ENCODE data around the gene INHBE. TPM values are rescaled to one million over a fixed set of nuclear protein-coding genes. Genes with fewer than 3 reads are reported as not detected.

Gene INHBE
- total RNA-seq, 1 donor from 2014 or later, result not detected

DNA sequence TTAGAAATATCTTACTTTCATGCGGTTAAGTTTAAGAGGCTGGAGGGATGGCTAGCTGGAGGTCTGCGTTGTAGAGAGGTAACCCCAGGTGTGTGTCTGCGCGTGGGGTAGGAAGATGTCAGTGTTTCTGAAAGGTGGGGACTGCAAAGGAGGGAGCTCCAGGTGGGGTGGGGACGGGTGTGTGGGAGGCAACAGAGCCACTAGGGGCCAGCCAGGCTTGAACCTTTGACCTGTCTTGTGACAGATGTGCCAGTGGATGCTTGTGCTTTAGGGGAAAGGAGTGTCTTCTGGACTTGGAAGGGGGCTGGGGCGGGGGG, 5.3 kb downstream of the INHBE start:
- DNase-seq (ENCODE audit: low read depth, low spot score), result no peak

DNA sequence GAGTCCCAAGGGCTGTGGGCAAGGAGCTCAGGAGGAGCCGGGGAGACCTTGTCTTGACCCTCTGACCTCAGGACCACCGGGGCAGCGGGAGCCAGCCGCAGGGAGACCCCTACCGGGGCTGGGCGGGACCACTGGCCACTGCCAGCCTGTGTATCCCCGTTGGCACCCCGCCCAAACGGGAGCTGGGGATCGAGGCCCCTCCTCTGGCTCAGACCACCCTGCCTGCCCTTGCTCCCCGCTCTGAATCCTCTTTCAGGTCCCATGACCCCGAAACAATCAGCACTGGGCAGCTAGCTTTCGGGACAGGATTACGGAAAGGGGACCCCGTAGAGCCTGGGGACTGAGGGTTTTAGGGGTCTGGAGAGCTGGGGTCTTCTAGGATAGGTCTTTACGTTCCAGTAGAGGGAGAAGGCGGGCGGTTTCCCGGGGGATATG, 5.8 kb downstream of the INHBE start:
- DNase-seq (ENCODE audit: low read depth, low spot score), result no peak

DNA sequence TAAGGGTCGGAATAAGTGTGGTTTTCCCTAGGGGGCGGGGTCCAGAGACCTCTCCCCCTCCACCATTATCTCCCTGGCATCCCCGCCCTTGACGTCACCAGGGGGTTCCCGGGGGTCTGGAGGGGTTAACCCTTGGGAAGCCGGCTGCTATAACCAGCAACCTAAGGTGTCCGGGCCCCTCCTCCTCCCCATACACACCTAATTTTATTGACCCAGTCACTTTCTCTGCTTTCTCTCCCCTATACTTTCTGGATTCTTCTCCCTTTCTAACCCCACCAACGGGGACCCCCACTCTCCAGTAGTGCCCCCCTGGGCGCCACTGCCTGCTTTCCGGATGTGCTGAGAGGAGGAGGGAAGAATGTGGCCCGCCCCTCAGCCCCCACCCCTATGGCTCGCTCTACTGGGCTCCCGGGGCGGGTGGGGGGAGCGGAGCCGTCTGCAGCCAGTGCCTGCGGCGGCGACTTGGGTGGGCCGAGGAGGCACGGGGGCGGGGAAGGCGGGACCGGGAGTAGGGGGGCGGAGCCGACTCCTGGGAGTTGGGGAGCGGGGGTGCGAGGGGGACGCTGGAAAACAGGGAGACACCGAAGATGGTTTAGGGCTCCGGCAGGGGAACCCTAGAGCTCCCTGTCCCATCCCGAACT, 6.3 kb downstream of the INHBE start:
- DNase-seq (ENCODE audit: low read depth, low spot score), result no peak

DNA sequence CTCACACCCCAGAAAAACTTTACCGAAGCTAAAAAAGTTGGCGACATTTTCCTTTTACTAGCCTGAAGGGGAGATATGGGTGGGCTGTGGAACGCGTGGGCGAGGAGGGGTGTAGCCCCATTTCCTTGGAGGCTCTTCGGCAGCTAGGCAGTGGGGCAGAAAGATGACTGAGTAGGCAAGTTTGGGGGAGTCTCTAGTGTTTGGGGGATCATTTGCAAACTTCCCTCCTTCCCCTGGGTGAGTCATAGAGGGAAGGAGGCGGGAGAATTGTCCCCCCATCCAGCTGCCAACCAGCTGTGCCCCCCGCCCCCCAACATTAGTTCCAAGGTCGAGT, 6.8 kb downstream of the INHBE start:
- no peak for DNase-seq (ENCODE audit: low read depth, low spot score)

DNA sequence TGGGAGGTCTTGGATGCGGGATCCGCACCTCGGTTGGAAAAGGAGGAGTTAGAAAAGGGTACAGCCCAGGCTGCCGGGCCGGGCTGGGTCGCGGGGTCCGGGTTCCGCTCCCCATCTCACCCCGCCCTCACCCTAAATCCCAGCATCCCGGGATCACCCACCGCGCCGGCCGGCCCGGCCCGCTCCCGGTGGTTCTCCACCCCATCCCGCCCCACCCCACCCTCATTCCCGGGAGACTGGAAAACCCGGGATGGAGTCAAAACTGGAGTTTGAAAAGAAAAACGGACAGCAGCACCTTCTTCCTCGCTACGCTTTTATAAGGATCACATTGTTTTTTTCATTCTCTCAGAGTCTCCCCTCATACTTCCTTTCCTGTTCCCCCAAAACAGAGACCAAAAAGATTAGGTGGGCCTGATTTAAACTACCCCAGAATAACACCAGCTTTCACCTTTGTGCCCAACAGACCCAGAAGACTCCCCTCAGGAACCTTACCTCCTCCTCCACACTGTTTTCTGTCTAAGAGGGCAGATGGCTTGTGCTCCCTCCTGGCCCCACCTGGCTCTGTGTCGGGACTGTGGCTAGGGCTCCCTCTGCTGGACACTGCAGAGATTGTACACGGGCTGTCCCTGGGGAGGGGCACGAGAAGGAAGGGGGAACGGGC, 7.3 kb downstream of the INHBE start:
- peak; percentile 51 for DNase-seq (ENCODE audit: low read depth, low spot score)

DNA sequence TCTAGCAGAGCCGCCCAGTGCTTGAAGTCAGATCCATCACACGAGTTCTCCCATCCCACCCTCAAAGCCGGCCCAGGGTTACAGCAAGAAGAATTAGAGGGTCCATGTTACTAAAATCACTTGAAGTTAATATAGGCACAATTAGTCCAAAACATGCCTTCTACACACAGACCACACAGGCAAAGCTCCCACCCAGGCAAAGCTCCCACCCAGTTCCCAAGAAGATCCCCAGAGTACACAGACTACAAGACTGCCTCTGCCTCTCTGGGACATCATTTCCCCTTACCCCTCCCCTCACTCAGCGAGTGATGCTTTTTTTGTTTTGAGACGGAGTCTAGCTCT, 7.8 kb downstream of the INHBE start:
- no peak for DNase-seq (ENCODE audit: low read depth, low spot score)

DNA sequence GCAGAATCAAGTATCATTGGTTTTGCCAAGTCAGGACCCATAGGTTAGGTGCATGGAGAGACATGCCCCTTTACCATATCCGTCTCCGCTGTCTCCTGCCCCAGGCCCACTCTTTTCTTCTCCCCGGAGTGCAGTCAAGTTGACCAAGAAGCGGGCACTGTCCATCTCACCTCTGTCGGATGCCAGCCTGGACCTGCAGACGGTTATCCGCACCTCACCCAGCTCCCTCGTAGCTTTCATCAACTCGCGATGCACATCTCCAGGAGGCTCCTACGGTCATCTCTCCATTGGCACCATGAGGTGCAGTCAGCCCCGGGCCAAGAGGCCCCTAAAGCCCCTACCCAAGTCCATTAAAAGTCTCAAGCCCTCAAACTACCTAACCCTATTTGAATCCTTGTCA, 9.5 kb downstream of the INHBE start:
- DNase-seq (ENCODE audit: low read depth, low spot score), result no peak

DNA sequence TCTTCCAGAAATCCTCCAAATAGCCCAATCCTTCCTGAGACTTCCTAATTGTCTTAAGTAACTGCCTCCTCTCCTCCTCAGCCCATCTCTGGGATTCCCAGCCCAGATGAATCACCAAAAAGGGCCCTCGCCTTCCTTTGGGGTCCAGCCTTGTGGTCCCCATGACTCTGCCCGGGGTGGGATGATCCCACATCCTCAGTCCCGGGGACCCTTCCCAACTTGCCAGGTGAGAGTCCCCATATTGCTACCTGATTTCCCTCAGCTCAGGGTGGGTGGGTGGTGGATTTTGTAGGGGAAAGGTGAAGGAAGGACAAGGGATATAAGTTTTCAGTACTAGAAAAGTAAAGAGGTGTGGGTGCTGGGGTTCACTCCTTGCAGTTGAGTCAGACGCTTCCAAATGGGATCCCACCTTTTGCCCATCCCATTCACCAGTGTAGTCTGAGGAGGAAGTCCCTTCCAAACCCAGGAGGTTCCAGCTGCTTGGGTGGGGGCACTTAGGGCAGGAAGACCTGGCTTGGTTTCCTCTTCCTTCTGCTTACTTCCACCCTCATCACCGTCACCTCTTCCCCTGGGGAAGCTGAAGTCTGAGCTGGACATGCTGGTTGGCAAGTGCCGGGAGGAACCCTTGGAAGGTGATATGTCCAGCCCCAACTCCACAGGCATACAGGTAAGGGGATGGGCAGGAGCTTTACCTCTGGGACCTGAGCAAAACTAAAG, 10.1 kb downstream of the INHBE start:
- DNase-seq (ENCODE audit: low read depth, low spot score), result no peak

DNA sequence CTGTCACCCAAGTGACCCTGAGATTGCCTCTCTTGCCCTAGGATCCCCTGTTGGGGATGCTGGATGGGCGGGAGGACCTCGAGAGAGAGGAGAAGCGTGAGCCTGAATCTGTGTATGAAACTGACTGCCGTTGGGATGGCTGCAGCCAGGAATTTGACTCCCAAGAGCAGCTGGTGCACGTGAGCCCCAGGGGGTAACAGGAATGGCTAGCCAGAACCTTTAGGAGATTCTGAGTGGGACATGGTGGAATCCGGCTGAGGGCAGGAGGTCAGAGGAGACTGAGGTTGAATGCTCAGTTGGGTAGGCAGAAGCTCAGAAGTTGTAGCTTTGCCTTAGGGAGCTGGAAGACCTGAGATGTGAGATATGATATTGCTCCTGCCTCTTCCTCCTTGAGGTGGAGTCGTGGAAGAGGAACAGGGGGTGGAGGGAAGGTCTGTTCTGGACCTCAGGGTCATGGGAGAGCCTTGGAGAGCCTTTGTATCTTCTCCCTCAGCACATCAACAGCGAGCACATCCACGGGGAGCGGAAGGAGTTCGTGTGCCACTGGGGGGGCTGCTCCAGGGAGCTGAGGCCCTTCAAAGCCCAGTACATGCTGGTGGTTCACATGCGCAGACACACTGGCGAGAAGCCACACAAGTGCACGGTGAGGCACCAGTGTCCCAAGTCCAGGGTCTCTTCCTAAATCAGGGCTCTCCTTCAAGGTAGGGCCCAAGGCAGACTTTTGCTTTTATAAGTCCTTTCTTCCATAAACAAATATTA, 10.8 kb downstream of the INHBE start:
- DNase-seq (ENCODE audit: low read depth, low spot score), result no peak

DNA sequence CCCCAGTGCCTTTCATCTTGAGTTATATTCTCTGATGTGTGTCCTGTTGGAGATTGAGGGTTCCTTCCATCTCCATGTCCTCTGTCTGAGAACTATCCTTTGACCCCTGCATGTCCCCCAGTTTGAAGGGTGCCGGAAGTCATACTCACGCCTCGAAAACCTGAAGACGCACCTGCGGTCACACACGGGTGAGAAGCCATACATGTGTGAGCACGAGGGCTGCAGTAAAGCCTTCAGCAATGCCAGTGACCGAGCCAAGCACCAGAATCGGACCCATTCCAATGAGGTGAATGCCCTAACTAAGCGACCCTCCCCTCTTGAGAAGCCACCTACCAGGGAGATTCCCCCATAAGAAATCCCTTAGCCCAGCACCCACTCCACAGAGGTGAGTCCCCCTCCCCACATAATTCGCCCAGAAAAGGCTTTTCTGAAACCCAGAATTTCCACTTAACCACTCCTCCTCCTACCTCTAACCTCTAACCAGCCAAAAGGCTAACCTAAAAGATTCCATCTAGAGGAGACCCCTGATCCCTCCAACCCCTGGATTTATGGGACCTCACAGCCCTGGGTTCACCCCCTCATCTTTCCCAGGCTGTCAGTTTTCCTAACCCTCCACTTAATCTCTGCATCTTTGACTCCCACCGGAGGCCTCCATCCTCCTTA, 12.2 kb downstream of the INHBE start:
- no peak for DNase-seq (ENCODE audit: low read depth, low spot score)

DNA sequence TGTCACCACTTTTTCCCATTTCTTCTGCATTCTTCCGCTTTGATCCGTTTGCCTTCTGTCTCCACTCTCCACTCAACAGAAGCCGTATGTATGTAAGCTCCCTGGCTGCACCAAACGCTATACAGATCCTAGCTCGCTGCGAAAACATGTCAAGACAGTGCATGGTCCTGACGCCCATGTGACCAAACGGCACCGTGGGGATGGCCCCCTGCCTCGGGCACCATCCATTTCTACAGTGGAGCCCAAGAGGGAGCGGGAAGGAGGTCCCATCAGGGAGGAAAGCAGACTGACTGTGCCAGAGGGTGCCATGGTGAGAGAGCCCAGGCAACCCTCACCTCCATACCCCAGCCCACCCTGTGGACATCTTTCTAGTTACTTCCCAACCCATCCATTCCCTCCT, 12.8 kb downstream of the INHBE start:
- no peak for DNase-seq (ENCODE audit: low read depth, low spot score)

DNA sequence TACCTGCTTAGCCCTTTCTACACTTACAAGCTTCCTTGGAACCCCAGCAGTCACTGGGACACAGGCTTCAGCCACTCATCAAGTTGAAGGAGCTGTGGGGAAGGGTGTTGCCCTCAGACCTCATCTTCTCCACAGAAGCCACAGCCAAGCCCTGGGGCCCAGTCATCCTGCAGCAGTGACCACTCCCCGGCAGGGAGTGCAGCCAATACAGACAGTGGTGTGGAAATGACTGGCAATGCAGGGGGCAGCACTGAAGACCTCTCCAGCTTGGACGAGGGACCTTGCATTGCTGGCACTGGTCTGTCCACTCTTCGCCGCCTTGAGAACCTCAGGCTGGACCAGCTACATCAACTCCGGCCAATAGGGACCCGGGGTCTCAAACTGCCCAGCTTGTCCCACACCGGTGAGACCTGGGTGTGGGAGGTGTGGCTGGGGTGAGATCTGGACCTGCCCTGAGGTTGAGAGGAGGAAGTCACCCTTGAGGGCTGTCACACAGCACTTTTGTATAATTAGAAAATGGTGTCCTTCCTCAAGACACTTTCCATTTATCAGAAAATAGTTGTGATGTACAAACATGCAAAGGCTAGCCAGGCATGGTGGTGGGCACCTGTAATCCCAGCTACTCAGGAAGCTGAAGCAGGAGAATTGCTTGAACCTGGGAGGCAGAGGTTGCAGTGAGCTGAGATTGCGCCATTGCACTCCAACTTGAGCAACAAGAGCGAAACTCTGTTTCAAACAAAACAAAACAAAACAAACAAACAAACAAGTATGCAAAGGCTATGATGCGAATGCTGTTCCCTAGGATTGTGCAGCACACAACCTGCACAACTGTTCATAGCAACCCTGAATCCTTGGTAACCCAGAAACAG, 14.4 kb downstream of the INHBE start:
- no peak for DNase-seq (ENCODE audit: low read depth, low spot score)

DNA sequence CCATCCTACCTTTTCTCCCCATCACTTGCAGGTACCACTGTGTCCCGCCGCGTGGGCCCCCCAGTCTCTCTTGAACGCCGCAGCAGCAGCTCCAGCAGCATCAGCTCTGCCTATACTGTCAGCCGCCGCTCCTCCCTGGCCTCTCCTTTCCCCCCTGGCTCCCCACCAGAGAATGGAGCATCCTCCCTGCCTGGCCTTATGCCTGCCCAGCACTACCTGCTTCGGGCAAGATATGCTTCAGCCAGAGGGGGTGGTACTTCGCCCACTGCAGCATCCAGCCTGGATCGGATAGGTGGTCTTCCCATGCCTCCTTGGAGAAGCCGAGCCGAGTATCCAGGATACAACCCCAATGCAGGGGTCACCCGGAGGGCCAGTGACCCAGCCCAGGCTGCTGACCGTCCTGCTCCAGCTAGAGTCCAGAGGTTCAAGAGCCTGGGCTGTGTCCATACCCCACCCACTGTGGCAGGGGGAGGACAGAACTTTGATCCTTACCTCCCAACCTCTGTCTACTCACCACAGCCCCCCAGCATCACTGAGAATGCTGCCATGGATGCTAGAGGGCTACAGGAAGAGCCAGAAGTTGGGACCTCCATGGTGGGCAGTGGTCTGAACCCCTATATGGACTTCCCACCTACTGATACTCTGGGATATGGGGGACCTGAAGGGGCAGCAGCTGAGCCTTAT, 15.3 kb downstream of the INHBE start:
- no peak for DNase-seq (ENCODE audit: low read depth, low spot score)

DNA sequence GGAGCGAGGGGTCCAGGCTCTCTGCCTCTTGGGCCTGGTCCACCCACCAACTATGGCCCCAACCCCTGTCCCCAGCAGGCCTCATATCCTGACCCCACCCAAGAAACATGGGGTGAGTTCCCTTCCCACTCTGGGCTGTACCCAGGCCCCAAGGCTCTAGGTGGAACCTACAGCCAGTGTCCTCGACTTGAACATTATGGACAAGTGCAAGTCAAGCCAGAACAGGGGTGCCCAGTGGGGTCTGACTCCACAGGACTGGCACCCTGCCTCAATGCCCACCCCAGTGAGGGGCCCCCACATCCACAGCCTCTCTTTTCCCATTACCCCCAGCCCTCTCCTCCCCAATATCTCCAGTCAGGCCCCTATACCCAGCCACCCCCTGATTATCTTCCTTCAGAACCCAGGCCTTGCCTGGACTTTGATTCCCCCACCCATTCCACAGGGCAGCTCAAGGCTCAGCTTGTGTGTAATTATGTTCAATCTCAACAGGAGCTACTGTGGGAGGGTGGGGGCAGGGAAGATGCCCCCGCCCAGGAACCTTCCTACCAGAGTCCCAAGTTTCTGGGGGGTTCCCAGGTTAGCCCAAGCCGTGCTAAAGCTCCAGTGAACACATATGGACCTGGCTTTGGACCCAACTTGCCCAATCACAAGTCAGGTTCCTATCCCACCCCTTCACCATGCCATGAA, 16.0 kb downstream of the INHBE start:
- DNase-seq (ENCODE audit: low read depth, low spot score), result no peak

DNA sequence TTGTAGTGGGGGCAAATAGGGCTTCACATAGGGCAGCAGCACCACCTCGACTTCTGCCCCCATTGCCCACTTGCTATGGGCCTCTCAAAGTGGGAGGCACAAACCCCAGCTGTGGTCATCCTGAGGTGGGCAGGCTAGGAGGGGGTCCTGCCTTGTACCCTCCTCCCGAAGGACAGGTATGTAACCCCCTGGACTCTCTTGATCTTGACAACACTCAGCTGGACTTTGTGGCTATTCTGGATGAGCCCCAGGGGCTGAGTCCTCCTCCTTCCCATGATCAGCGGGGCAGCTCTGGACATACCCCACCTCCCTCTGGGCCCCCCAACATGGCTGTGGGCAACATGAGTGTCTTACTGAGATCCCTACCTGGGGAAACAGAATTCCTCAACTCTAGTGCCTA, 16.6 kb downstream of the INHBE start:
- no peak for DNase-seq (ENCODE audit: low read depth, low spot score)

DNA sequence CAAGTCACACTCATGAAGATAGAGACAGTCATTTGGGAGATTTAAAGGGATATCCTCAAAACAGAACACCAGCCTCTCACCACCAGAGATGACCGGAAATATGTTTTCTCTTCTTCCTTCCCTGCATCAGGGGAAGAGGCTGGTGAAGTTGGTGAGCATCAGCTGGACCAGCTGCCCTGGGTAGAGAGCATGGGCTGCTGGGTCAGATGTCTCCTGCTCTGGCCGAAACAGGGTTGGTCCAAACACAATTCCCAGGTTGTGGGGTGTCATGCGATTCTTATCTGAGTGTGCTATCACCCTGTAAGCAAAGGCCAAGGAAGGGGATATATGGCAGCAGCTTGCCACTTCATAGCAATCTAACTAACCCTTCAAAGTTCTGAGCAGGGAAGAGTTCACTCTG, 17.3 kb downstream of the INHBE start:
- DNase-seq (ENCODE audit: low read depth, low spot score), result no peak

DNA sequence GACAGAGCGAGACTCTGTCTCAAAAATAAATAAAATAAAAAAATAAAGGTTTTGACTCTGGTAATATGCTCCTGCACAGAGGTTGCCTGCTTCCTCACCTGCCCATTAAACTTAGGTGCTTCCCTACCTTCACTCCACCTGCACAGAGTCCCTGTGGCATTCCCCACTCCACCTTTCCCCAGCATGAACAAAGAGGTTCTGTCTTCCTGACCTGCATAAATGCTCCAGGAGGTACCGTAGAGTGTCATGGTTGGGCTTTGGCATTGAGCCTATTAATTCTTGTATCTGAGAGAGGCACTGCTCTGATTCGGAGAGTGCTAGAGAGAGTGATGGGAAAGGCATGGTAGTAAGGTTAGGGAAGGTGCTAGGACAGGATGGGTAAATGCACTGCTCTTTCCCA, 18.3 kb downstream of the INHBE start:
- no peak for DNase-seq (ENCODE audit: low read depth, low spot score)

DNA sequence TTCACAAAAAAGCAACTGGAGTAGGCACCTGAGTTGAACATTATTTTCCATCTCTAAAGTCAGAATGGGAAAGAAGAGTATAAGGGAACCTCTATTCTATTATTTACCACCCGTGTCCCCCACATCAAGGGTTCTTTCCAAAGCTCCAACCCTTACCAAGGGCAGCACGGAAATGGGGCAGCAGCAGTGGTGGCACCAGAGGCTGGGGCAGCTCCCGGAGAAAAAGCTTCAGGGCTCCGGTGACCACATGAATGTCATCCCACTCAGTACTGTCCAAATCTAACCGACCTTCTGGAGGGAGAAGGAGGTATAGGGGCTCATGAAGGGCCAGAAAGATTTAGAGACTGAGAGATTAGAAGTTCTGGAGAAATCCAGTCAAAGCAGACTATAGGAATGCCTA, 18.8 kb downstream of the INHBE start:
- DNase-seq (ENCODE audit: low read depth, low spot score), result no peak

DNA sequence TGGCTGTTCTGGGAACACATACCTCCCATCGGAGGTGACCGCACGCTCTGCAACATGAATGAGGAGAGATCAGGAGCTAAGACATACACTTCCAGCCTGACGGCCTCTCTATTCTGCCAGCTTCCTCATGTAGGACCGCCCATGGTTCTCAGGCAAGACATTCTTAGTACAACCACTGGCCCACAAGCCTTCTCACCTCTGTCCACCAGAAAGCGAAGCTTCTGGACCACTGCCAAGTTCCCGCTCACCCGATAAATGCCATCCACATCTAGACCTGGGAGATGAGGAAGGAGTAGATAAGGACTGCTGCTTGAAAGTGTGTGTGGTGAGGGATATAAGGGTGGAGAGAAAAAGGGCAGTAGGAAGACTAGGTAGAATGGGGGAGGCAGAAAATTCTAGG, 19.3 kb downstream of the INHBE start:
- DNase-seq (ENCODE audit: low read depth, low spot score), result no peak

DNA sequence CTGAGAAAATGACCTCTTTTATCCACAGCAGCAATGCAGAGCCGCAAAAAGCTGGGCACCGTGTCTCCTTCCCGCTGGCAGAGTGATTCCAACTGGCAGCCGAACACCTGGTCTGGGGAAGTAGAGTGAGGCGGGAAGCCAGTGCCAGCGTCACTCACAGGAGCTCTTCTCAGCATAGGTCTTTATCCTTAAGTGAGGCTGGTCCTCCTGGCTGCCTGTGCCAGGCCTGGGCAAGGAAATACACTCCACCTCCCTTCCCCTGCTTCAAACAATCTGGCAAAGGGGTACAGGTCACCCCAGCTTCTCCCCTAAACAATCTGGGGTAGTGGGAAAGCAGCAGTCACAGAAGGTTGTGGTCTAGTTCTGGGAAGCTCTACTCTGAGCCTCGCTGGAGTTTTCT, 19.8 kb downstream of the INHBE start:
- no peak for DNase-seq (ENCODE audit: low read depth, low spot score)

All from pulmonary artery endothelial cell (primary cell).